ENCODE measurements around the gene TSPAN3.

TSPAN3 gene

GRCh38 chr15:77009646-77010311, 61.1 kb downstream of the TSPAN3 start:
- no peak for DNase-seq (ENCODE audit: low spot score)

- DNase-seq (ENCODE audit: low spot score), result no peak
Observed at GRCh38 chr15:77009176-77009575, 61.7 kb downstream of the TSPAN3 start.

GRCh38 chr15:77004189-77004588, 66.7 kb downstream of the TSPAN3 start:
- DNase-seq (ENCODE audit: low spot score), result no peak

GRCh38 chr15:77002954-77003912, 67.7 kb downstream of the TSPAN3 start:
- DNase-seq (ENCODE audit: low spot score), result no peak

- DNase-seq (ENCODE audit: low spot score), result no peak
Observed at GRCh38 chr15:77002436-77002835, 68.5 kb downstream of the TSPAN3 start.

- DNase-seq (ENCODE audit: low spot score), result no peak
Observed at GRCh38 chr15:77001966-77002365, 68.9 kb downstream of the TSPAN3 start.

GRCh38 chr15:77001351-77001750, 69.6 kb downstream of the TSPAN3 start:
- DNase-seq (ENCODE audit: low spot score), result no peak

GRCh38 chr15:76999996-77000395, 70.9 kb downstream of the TSPAN3 start:
- no peak for DNase-seq (ENCODE audit: low spot score)

- no peak for DNase-seq (ENCODE audit: low spot score)
Observed at GRCh38 chr15:76998663-76999285, 72.1 kb downstream of the TSPAN3 start.

GRCh38 chr15:76996526-76997401, 74.1 kb downstream of the TSPAN3 start:
- DNase-seq (ENCODE audit: low spot score), result no peak

GRCh38 chr15:76996076-76996525, 74.8 kb downstream of the TSPAN3 start:
- DNase-seq (ENCODE audit: low spot score), result no peak

- DNase-seq (ENCODE audit: low spot score), result no peak
Observed at GRCh38 chr15:76994971-76995945, 75.7 kb downstream of the TSPAN3 start, which contains the start of gene PSTPIP1. Gene PSTPIP1, plus strand, starts transcription at chr15:76995126. Its CDS starts 448 bp downstream, at chr15:76995574.

- no peak for DNase-seq (ENCODE audit: low spot score)
Observed at GRCh38 chr15:76994496-76994895, 76.4 kb downstream of the TSPAN3 start.

- DNase-seq (ENCODE audit: low spot score), result no peak
Observed at GRCh38 chr15:76994001-76994400, 76.9 kb downstream of the TSPAN3 start.

GRCh38 chr15:76993114-76993725, 77.7 kb downstream of the TSPAN3 start:
- no peak for DNase-seq (ENCODE audit: low spot score)

GRCh38 chr15:76991741-76992645, 78.9 kb downstream of the TSPAN3 start:
- no peak for DNase-seq (ENCODE audit: low spot score)
